HepG2 (cell line): Measurements from ENCODE around the gene EXOC1. TPM values are rescaled to one million over a fixed set of nuclear protein-coding genes. Genes with fewer than 3 reads are reported as not detected.

Experiments
- CREB1 ChIP-seq, 2 experiments: fragments of 450-650 bp in 1 of 2; IDR thresholded peaks; 2 replicates each; pipeline ENCODE4 v1.6.1; 2016 to 2017; ENCODE audit warnings: control low read depth in 1 of 2, mild to moderate bottlenecking in 1 of 2, missing compliant biosample characterization in 1 of 2, missing genetic modification characterization in 1 of 2
- DRAP1 ChIP-seq: IDR thresholded peaks from 2 replicates; pipeline ENCODE4 v1.6.1; 2016; ENCODE audit warnings: missing genetic modification reagents, missing compliant biosample characterization
- FOXA1 ChIP-seq, 2 experiments: fragments of 450-650 bp in 1 of 2; sonication (generic) in 1 of 2; formaldehyde crosslinking in 1 of 2; IDR thresholded peaks; 2 replicates each; pipeline versions ENCODE4 v1.4.0 to v1.6.1; 2016 to 2020; ENCODE audit warnings: missing genetic modification reagents in 1 of 2
- GLI4 ChIP-seq: sonication (generic); formaldehyde crosslinking; IDR thresholded peaks from 2 replicates; pipeline ENCODE4 v1.5.1; 2020; ENCODE audit warnings: missing genetic modification reagents, mild to moderate bottlenecking, moderate library complexity, borderline replicate concordance
- HCFC1 ChIP-seq: fragments of 150-350 bp; IDR thresholded peaks from 2 replicates; pipeline ENCODE4 v1.6.1; 2014; ENCODE audit warnings: low read depth, low read length
- HNF4A ChIP-seq: sonication (generic); formaldehyde crosslinking; IDR thresholded peaks from 2 replicates; pipeline ENCODE4 v1.4.0; 2020; ENCODE audit warnings: missing genetic modification reagents
- HNRNPL ChIP-seq: fragments of 200-400 bp; formaldehyde crosslinking; IDR thresholded peaks from 2 replicates; pipeline ENCODE4 v1.6.1; 2017; ENCODE audit warnings: mild to moderate bottlenecking, low read depth, low read length
- KDM1A ChIP-seq: IDR thresholded peaks from 2 replicates; pipeline ENCODE4 v1.6.1; 2016; ENCODE audit warnings: missing compliant biosample characterization
- KLF15 ChIP-seq: sonication (generic); formaldehyde crosslinking; IDR thresholded peaks from 2 replicates; pipeline ENCODE4 v1.8.1; 2023; ENCODE audit warnings: borderline replicate concordance, mild to moderate bottlenecking, inconsistent platforms, missing genetic modification reagents, mixed read lengths
- MAFK ChIP-seq, 2 experiments: IDR thresholded peaks in 1 of 2; conservative IDR thresholded peaks in 1 of 2; 2 replicates each; pipeline ENCODE4 v1.6.1; 2011; ENCODE audit warnings: improper control_type of control experiment in 2 of 2, low read length in 2 of 2
- MEIS2 ChIP-seq: sonication (generic); formaldehyde crosslinking; IDR thresholded peaks from 2 replicates; pipeline ENCODE4 v1.9.0; 2021; ENCODE audit warnings: mild to moderate bottlenecking, missing genetic modification reagents
- MYPOP ChIP-seq: sonication (generic); formaldehyde crosslinking; IDR thresholded peaks from 2 replicates; pipeline ENCODE4 v1.8.1; 2023; ENCODE audit warnings: mild to moderate bottlenecking, moderate library complexity, missing genetic modification reagents
- NCOA1 ChIP-seq: sonication (generic); formaldehyde crosslinking; IDR thresholded peaks from 2 replicates; pipeline ENCODE4 v1.9.0; 2021; ENCODE audit warnings: missing genetic modification reagents
- NFE2 ChIP-seq: sonication (generic); formaldehyde crosslinking; IDR thresholded peaks from 2 replicates; pipeline ENCODE4 v1.4.0; 2020; ENCODE audit warnings: missing genetic modification reagents
- PPARG ChIP-seq: conservative IDR thresholded peaks from 2 replicates; pipeline ENCODE4 v1.6.1; 2016; ENCODE audit warnings: missing biosample characterization, missing genetic modification reagents
- RFXAP ChIP-seq: sonication (generic); formaldehyde crosslinking; IDR thresholded peaks from 2 replicates; pipeline ENCODE4 v1.4.0; 2020; ENCODE audit warnings: missing genetic modification reagents, borderline replicate concordance
- SAP130 ChIP-seq: IDR thresholded peaks from 2 replicates; pipeline ENCODE4 v1.6.1; 2016; ENCODE audit warnings: low read depth
- SP2 ChIP-seq: sonication (generic); formaldehyde crosslinking; IDR thresholded peaks from 2 replicates; pipeline ENCODE4 v1.5.1; 2020; ENCODE audit warnings: mild to moderate bottlenecking, missing genetic modification reagents
- TEAD3 ChIP-seq: optimal IDR thresholded peaks from 2 replicates; pipeline ENCODE3; 2016; ENCODE audit warnings: borderline replicate concordance
- TOE1 ChIP-seq: sonication (generic); formaldehyde crosslinking; IDR thresholded peaks from 2 replicates; pipeline ENCODE4 v1.4.0; 2020; ENCODE audit warnings: mild to moderate bottlenecking, missing genetic modification reagents
- ZBTB2 ChIP-seq: sonication (generic); formaldehyde crosslinking; IDR thresholded peaks from 2 replicates; pipeline ENCODE4 v1.8.0; 2022; ENCODE audit warnings: low read depth, missing genetic modification reagents
- ZBTB8A ChIP-seq: sonication (generic); formaldehyde crosslinking; IDR thresholded peaks from 2 replicates; pipeline ENCODE4 v1.4.0; 2020; ENCODE audit warnings: mild to moderate bottlenecking, low read depth, missing genetic modification reagents, borderline replicate concordance
- ZGPAT ChIP-seq: IDR thresholded peaks from 2 replicates; pipeline ENCODE4 v1.6.1; 2016; ENCODE audit warnings: mild to moderate bottlenecking
- ZNF12 ChIP-seq: sonication (generic); formaldehyde crosslinking; IDR thresholded peaks from 2 replicates; pipeline ENCODE4 v1.5.0; 2020; ENCODE audit warnings: missing genetic modification reagents
- ZNF484 ChIP-seq: sonication (generic); formaldehyde crosslinking; IDR thresholded peaks from 2 replicates; pipeline ENCODE4 v1.5.1; 2020; ENCODE audit warnings: mild to moderate bottlenecking, low read depth, missing genetic modification reagents, borderline replicate concordance
- ZNF598 ChIP-seq: sonication (generic); formaldehyde crosslinking; IDR thresholded peaks from 2 replicates; pipeline ENCODE4 v1.5.1; 2020; ENCODE audit warnings: mild to moderate bottlenecking, missing genetic modification reagents, borderline replicate concordance
- ZNF788 ChIP-seq: sonication (generic); formaldehyde crosslinking; IDR thresholded peaks from 2 replicates; pipeline ENCODE4 v1.5.0; 2020; ENCODE audit warnings: mild to moderate bottlenecking, missing genetic modification reagents, borderline replicate concordance
- ZSCAN30 ChIP-seq: sonication (generic); formaldehyde crosslinking; IDR thresholded peaks from 2 replicates; pipeline ENCODE4 v1.5.0; 2020; ENCODE audit warnings: mild to moderate bottlenecking, missing genetic modification reagents
- polyA plus RNA-seq, 8 experiments: library from polyadenylated mRNA; depleted of rRNA in 3 of 8; stranded (reverse) in 7 of 8; unstranded in 1 of 8; fragments of >200 nt; fragmentation: Illumina TruSeq in 4 of 8; extraction: Trizol in 4 of 8; gene quantifications; 2 replicates each; pipeline versions ENCODE4 v1.2.1 to v1.2.3, GENCODE V29; 2011 to 2016; ENCODE audit warnings: low read depth in 4 of 8, missing spikeins in 1 of 8, mixed read lengths in 1 of 8; ENCODE audit not compliant: insufficient read depth in 1 of 8
- total RNA-seq, 5 experiments: library from RNA; depleted of rRNA; stranded (reverse); fragments of >200 nt; fragmentation: Illumina TruSeq; extraction: Trizol; gene quantifications; 2 replicates each; pipeline ENCODE4 v1.2.3, GENCODE V29; 2016; ENCODE audit warnings: low read depth in 1 of 5

Gene EXOC1
- total and polyA plus RNA-seq, 2 of the 13 experiments (the other 11 are each of a cell fraction or from before 2014, with no cell fraction given), result 9.1 to 18.4 TPM

- peak; percentile 71; the same call in 1 of the 2 replicates for TF ChIP-seq ZGPAT
- no peak for TF ChIP-seq TEAD3 (CRISPR knock-in tag)
- no peak for TF ChIP-seq FOXA1 (IDR thresholded peaks at IDR 0.05)
- TF ChIP-seq FOXA1 (CRISPR knock-in tag; IDR thresholded peaks at IDR 0.05), result no peak
- TF ChIP-seq TOE1, result no peak
- no peak for TF ChIP-seq ZNF484 (CRISPR knock-in tag)
- no peak for TF ChIP-seq PPARG (CRISPR knock-in tag)
- TF ChIP-seq DRAP1 (CRISPR knock-in tag), result peak; percentile 58
- peak; percentile 66 for TF ChIP-seq SP2
- peak; percentile 56 for TF ChIP-seq HCFC1
- no peak for TF ChIP-seq HNF4A (CRISPR knock-in tag)
- no peak for TF ChIP-seq KLF15 (CRISPR knock-in tag)
- TF ChIP-seq KDM1A (CRISPR knock-in tag), result no peak
- no peak for TF ChIP-seq NCOA1 (CRISPR knock-in tag)
- no peak for TF ChIP-seq ZBTB8A (CRISPR knock-in tag)
- no peak for TF ChIP-seq NFE2
- 0 out of 2 replicates have a peak, but pooled peaks have one; percentile 23 for TF ChIP-seq ZNF598 (CRISPR knock-in tag)
- TF ChIP-seq SAP130, result peak; percentile 97
- no peak for TF ChIP-seq MAFK (conservative IDR thresholded peaks at IDR 0.05 in 1 of 2, IDR thresholded peaks at IDR 0.05 in 1 of 2; ENCODE audit: low read length in 2 of 2)
- TF ChIP-seq ZNF788 (CRISPR knock-in tag), result peak; percentile 30; the same call in 1 of the 2 replicates
- TF ChIP-seq ZNF12 (CRISPR knock-in tag), result 0 out of 2 replicates have a peak, but pooled peaks have one; percentile 15
- 0 out of 2 replicates have a peak, but pooled peaks have one; percentile 50 for TF ChIP-seq MYPOP (CRISPR knock-in tag)
- peak; percentile 74; the same call in 1 of the 2 replicates for TF ChIP-seq RFXAP (CRISPR knock-in tag)
- peak; percentile 76 for TF ChIP-seq CREB1 (IDR thresholded peaks at IDR 0.05)
- peak; percentile 83 for TF ChIP-seq CREB1 (CRISPR knock-in tag; IDR thresholded peaks at IDR 0.05)
- TF ChIP-seq HNRNPL, result no peak
- 0 out of 2 replicates have a peak, but pooled peaks have one; percentile 57 for TF ChIP-seq ZBTB2 (CRISPR knock-in tag)
- TF ChIP-seq ZSCAN30 (CRISPR knock-in tag), result no peak
- TF ChIP-seq GLI4 (CRISPR knock-in tag), result no peak
- peak; percentile 82; the same call in 1 of the 2 replicates for TF ChIP-seq MEIS2 (CRISPR knock-in tag)
Measured at GRCh38 chr4:55853484-55854046, at the start of gene EXOC1 (continued).
